Ishikawa (cell line): ENCODE results near the gene FCF1.
A peak's percentile ranks its signal among the peaks of the same experiment; 100 is the strongest.

Experiments
- CEBPB ChIP-seq: IDR thresholded peaks from 2 replicates; pipeline ENCODE4 v1.6.1; 2012
- CREB1 ChIP-seq: IDR thresholded peaks from 2 replicates; pipeline ENCODE4 v1.6.1; 2012; ENCODE audit warnings: low read depth
- EGR1 ChIP-seq: IDR thresholded peaks from 2 replicates; pipeline ENCODE4 v1.6.1; 2012
- EP300 ChIP-seq: IDR thresholded peaks from 2 replicates; pipeline ENCODE4 v1.6.1; 2012; ENCODE audit warnings: borderline replicate concordance
- FOXM1 ChIP-seq: IDR thresholded peaks from 2 replicates; pipeline ENCODE4 v1.6.1; 2012; ENCODE audit warnings: low read depth, borderline replicate concordance
- MAX ChIP-seq: IDR thresholded peaks from 2 replicates; pipeline ENCODE4 v1.6.1; 2012
- NFIC ChIP-seq: IDR thresholded peaks from 2 replicates; pipeline ENCODE4 v1.6.1; 2012
- RAD21 ChIP-seq: IDR thresholded peaks from 2 replicates; pipeline ENCODE4 v1.6.1; 2012; ENCODE audit warnings: low read depth
- REST ChIP-seq: IDR thresholded peaks from 2 replicates; pipeline ENCODE4 v1.6.1; 2012; ENCODE audit warnings: low read depth, mild to moderate bottlenecking
- TAF1 ChIP-seq: IDR thresholded peaks from 2 replicates; pipeline ENCODE4 v1.6.1; 2012; ENCODE audit warnings: low read depth, mild to moderate bottlenecking
- TCF12 ChIP-seq: IDR thresholded peaks from 2 replicates; pipeline ENCODE4 v1.6.1; 2012; ENCODE audit warnings: low read depth
- TEAD4 ChIP-seq: IDR thresholded peaks from 2 replicates; pipeline ENCODE4 v1.6.1; 2012
- USF1 ChIP-seq: IDR thresholded peaks from 2 replicates; pipeline ENCODE4 v1.6.1; 2012
- YY1 ChIP-seq: IDR thresholded peaks from 2 replicates; pipeline ENCODE4 v1.6.1; 2012; ENCODE audit warnings: low read depth
- ZBTB7A ChIP-seq: IDR thresholded peaks from 2 replicates; pipeline ENCODE4 v1.6.1; 2012; ENCODE audit warnings: low read depth

Gene FCF1

GRCh38 chr14:74669256-74669655 lies 43.7 kb upstream of the FCF1 start:
- TF ChIP-seq ZBTB7A (no peak), TAF1 (no peak), CEBPB (no peak), EP300 (no peak), CREB1 (no peak), TCF12 (no peak), FOXM1 (no peak), NFIC (no peak), MAX (no peak), YY1 (no peak), RAD21 (no peak), USF1 (no peak), TEAD4 (no peak), REST (no peak), EGR1 (no peak)

GRCh38 chr14:74669846-74670245 lies 43.1 kb upstream of the FCF1 start:
- TF ChIP-seq RAD21: no peak
- no peak for TF ChIP-seq FOXM1
- TF ChIP-seq TCF12: no peak
- no peak for TF ChIP-seq ZBTB7A
- TF ChIP-seq NFIC: no peak
- TF ChIP-seq REST: no peak
- TF ChIP-seq USF1: no peak

GRCh38 chr14:74670726-74671411 lies 42.1 kb upstream of the FCF1 start:
- TF ChIP-seq CEBPB (no peak), FOXM1 (no peak), RAD21 (no peak)

- TF ChIP-seq MAX (no peak), RAD21 (no peak), ZBTB7A (no peak), NFIC (peak; percentile 70), TCF12 (no peak), CREB1 (no peak), TAF1 (no peak), USF1 (no peak), EP300 (peak; percentile 56; the same call in 1 of the 2 replicates), TEAD4 (peak; percentile 73), YY1 (no peak), EGR1 (no peak), FOXM1 (no peak), CEBPB (no peak)
Measured at GRCh38 chr14:74671789-74672188, 41.2 kb upstream of the FCF1 start.

GRCh38 chr14:74673768-74674167 lies 39.2 kb upstream of the FCF1 start:
- no peak for TF ChIP-seq FOXM1
- no peak for TF ChIP-seq CEBPB
- no peak for TF ChIP-seq TAF1
- TF ChIP-seq CREB1: no peak
- no peak for TF ChIP-seq USF1
- TF ChIP-seq EP300: no peak
- no peak for TF ChIP-seq REST
- no peak for TF ChIP-seq YY1
- TF ChIP-seq RAD21: no peak
- TF ChIP-seq ZBTB7A: no peak
- TF ChIP-seq NFIC: no peak
- no peak for TF ChIP-seq MAX
- no peak for TF ChIP-seq TCF12
- TF ChIP-seq EGR1: no peak
